Stimulated activated CD8-positive, alpha-beta memory T cell treated with anti-CD3 and anti-CD28 coated beads, Interleukin-4, amount 100 ng/mL, for 1 hour (primary cell): ENCODE results near the gene TRPV2.
"Not testable (repeated sequence)": the region's sequence is repeated elsewhere in the genome, so short reads cannot be mapped to it uniquely, and the experiment has no call there.

ENCODE experiments used
- DNase-seq, 2 donors: peaks; one replicate each; pipeline ENCODE4 v3.0.0-alpha.2; 2020; ENCODE audit warnings: low read depth in 2 of 2, low spot score in 1 of 2

Gene TRPV2

GRCh38 chr17:16415031-16415924 is at the start of gene TRPV2:
TRPV2 (plus strand) TSS chr17:16415571; CDS start chr17:16417669, 2,098 bp downstream.
- DNase-seq, result peak in 1 of 2 donors; percentile 19

GRCh38 chr17:16371742-16372141 is 43.6 kb upstream of the TRPV2 start:
- no peak for DNase-seq

GRCh38 chr17:16374146-16374938 is 41.0 kb upstream of the TRPV2 start:
- DNase-seq, result no peak

- DNase-seq, result no peak
These were observed 37.4 kb upstream of the TRPV2 start for GRCh38 chr17:16377941-16378341.

GRCh38 chr17:16378636-16379282 is 36.6 kb upstream of the TRPV2 start:
- no peak for DNase-seq

GRCh38 chr17:16379654-16380053 is 35.7 kb upstream of the TRPV2 start:
- no peak for DNase-seq

GRCh38 chr17:16380640-16381495 is 34.5 kb upstream of the TRPV2 start, which contains the start of gene UBB:
UBB (plus strand) TSS chr17:16381091; CDS start chr17:16381908, 817 bp downstream.
- peak; percentile 81 to 92 for DNase-seq

- DNase-seq, result no peak
These were observed 33.9 kb upstream of the TRPV2 start for GRCh38 chr17:16381496-16381820.

- DNase-seq, result no peak
These were observed 32.2 kb upstream of the TRPV2 start for GRCh38 chr17:16383216-16383615.

GRCh38 chr17:16383772-16384287 is 31.5 kb upstream of the TRPV2 start:
- DNase-seq, result no peak

GRCh38 chr17:16384557-16384956 is 30.8 kb upstream of the TRPV2 start:
- DNase-seq, result no peak

GRCh38 chr17:16386126-16386507 is 29.3 kb upstream of the TRPV2 start:
- not testable (repeated sequence) for DNase-seq

- DNase-seq, result no peak
These were observed 23.9 kb upstream of the TRPV2 start for GRCh38 chr17:16391451-16391850.

GRCh38 chr17:16392491-16392890 is 22.9 kb upstream of the TRPV2 start:
- DNase-seq, result not testable (repeated sequence)

GRCh38 chr17:16395887-16396286 is 19.5 kb upstream of the TRPV2 start:
- not testable (repeated sequence) for DNase-seq

GRCh38 chr17:16396693-16397092 is 18.7 kb upstream of the TRPV2 start:
- DNase-seq, result not testable (repeated sequence)

GRCh38 chr17:16398270-16399267 is 16.8 kb upstream of the TRPV2 start:
- DNase-seq, result no peak

- DNase-seq, result not testable (repeated sequence)
These were observed 11.5 kb upstream of the TRPV2 start for GRCh38 chr17:16403847-16404246.
